SH-SY5Y (cell line): Measurements from ENCODE around the gene STBD1.

Source experiments
- GATA2 ChIP-seq: IDR thresholded peaks from 2 replicates; pipeline ENCODE4 v1.6.1; 2011; ENCODE audit warnings: mild to moderate bottlenecking, low read depth, low read length
- GATA3 ChIP-seq: IDR thresholded peaks from 2 replicates; pipeline ENCODE4 v1.6.1; 2011; ENCODE audit warnings: low read depth, mild to moderate bottlenecking, low read length, moderate library complexity

Gene STBD1

GRCh38 chr4:76306882-76307659 is 538 bp downstream of the STBD1 start:
- no peak for TF ChIP-seq GATA3
- TF ChIP-seq GATA2, result no peak

GRCh38 chr4:76307660-76308014 is 1.1 kb downstream of the STBD1 start:
- TF ChIP-seq GATA3, result no peak
- TF ChIP-seq GATA2, result no peak

GRCh38 chr4:76308548-76308947 is 2.0 kb downstream of the STBD1 start:
- no peak for TF ChIP-seq GATA2
- no peak for TF ChIP-seq GATA3

GRCh38 chr4:76309939-76310550 is 3.5 kb downstream of the STBD1 start:
- no peak for TF ChIP-seq GATA3
- TF ChIP-seq GATA2, result no peak

GRCh38 chr4:76310683-76311082 is 4.2 kb downstream of the STBD1 start:
- no peak for TF ChIP-seq GATA3
- TF ChIP-seq GATA2, result no peak

- TF ChIP-seq GATA3 (no peak), GATA2 (no peak)
These were observed 5.4 kb downstream of the STBD1 start for GRCh38 chr4:76311896-76312331.

- TF ChIP-seq GATA2 (no peak), GATA3 (no peak)
These were observed 5.9 kb downstream of the STBD1 start for GRCh38 chr4:76312457-76312856.

GRCh38 chr4:76313547-76313946 is 7.0 kb downstream of the STBD1 start:
- TF ChIP-seq GATA3 (no peak), GATA2 (no peak)

GRCh38 chr4:76315267-76315918 is 8.9 kb downstream of the STBD1 start:
- TF ChIP-seq GATA2 (no peak), GATA3 (no peak)

GRCh38 chr4:76316131-76316530 is 9.6 kb downstream of the STBD1 start:
- TF ChIP-seq GATA3 (no peak), GATA2 (no peak)

- TF ChIP-seq GATA3, result no peak
- TF ChIP-seq GATA2, result no peak
These were observed 15.7 kb downstream of the STBD1 start for GRCh38 chr4:76322236-76322635.

- TF ChIP-seq GATA2 (no peak), GATA3 (no peak)
These were observed 18.5 kb downstream of the STBD1 start for GRCh38 chr4:76325072-76325471.

GRCh38 chr4:76326515-76326914 is 20.0 kb downstream of the STBD1 start:
- TF ChIP-seq GATA3 (no peak), GATA2 (no peak)

GRCh38 chr4:76334885-76335284 is 28.4 kb downstream of the STBD1 start:
- TF ChIP-seq GATA2, result no peak
- no peak for TF ChIP-seq GATA3

GRCh38 chr4:76339364-76339763 is 32.8 kb downstream of the STBD1 start:
- TF ChIP-seq GATA3 (no peak), GATA2 (no peak)

- no peak for TF ChIP-seq GATA2
These were observed 34.5 kb downstream of the STBD1 start for GRCh38 chr4:76341063-76341462.
